Endothelial cell (in vitro differentiated cells): ENCODE data around the gene SS18L1. TPM values are rescaled to one million over a fixed set of nuclear protein-coding genes. Genes with fewer than 3 reads are reported as not detected.

Experiments
- DNase-seq: peaks from one replicate; pipeline ENCODE4 v3.0.0; 2021; ENCODE audit warnings: low spot score
- H3K27ac Mint-ChIP-seq: one replicate; pipeline ENCODE4 v1.8.0; 2021; ENCODE audit warnings: mixed read lengths, inconsistent platforms; ENCODE audit not compliant: unreplicated experiment
- H3K27me3 Mint-ChIP-seq: one replicate; pipeline ENCODE4 v1.8.0; 2021; ENCODE audit warnings: mild to moderate bottlenecking, moderate library complexity, mixed read lengths, inconsistent platforms; ENCODE audit not compliant: unreplicated experiment
- H3K36me3 Mint-ChIP-seq: one replicate; pipeline ENCODE4 v1.8.0; 2021; ENCODE audit warnings: mild to moderate bottlenecking, low read depth, mixed read lengths, inconsistent platforms; ENCODE audit not compliant: unreplicated experiment
- H3K4me1 Mint-ChIP-seq: one replicate; pipeline ENCODE4 v1.8.0; 2021; ENCODE audit warnings: mild to moderate bottlenecking, mixed read lengths, inconsistent platforms; ENCODE audit not compliant: unreplicated experiment
- H3K4me3 Mint-ChIP-seq: one replicate; pipeline ENCODE4 v1.8.0; 2021; ENCODE audit warnings: mild to moderate bottlenecking, mixed read lengths, inconsistent platforms; ENCODE audit not compliant: unreplicated experiment
- H3K9me3 Mint-ChIP-seq: one replicate; pipeline ENCODE4 v1.8.0; 2021; ENCODE audit warnings: mixed read lengths, inconsistent platforms; ENCODE audit not compliant: unreplicated experiment
- total RNA-seq: library from RNA; stranded (reverse); fragmentation: NEBNext Ultra II Directional; extraction: Animal tissue kit (Norgen Biotek cat#: 25700); gene quantifications from one replicate; pipeline ENCODE4 v1.2.1, GENCODE V29; 2021; ENCODE audit not compliant: unreplicated experiment
- TF ChIP-seq, protein P1 (sequence below): fragments of 200-600 bp; sonication (generic); IDR thresholded peaks from one replicate; pipeline ENCODE4 v1.5.0; 2021; ENCODE audit warnings: antibody characterized with exemption; ENCODE audit not compliant: unreplicated experiment

SS18L1 gene
- total RNA-seq, 1 donor from 2014 or later = 17.5 TPM

DNA sequence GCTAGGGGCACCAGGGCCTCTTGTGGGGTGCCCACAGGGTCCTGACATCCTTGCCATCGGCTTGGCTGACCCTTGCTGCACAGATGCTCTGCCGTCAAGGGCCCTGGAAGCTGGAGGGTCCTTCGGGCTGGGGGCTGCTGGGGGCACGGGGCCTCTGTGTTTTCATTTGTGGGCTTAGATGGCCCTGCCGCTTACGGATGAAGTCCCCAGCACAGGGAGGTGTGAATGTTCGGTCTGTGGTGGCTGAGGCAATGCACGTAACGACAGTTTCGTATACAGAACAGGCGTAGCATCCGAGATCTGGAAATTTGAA is 14.5 kb downstream of the SS18L1 start:
- Mint-ChIP-seq H3K27me3 (peaks cover 12% of the 10 kb centered on the region), H3K4me3 (no peak overlapping the region), H3K9me3 (no peaks in the 10 kb centered on the region), H3K36me3 (peaks cover 21% of the 10 kb centered on the region), H3K27ac (no peak overlapping the region), H3K4me1 (peaks cover 10% of the 10 kb centered on the region)
- TF ChIP-seq, protein P1, sequence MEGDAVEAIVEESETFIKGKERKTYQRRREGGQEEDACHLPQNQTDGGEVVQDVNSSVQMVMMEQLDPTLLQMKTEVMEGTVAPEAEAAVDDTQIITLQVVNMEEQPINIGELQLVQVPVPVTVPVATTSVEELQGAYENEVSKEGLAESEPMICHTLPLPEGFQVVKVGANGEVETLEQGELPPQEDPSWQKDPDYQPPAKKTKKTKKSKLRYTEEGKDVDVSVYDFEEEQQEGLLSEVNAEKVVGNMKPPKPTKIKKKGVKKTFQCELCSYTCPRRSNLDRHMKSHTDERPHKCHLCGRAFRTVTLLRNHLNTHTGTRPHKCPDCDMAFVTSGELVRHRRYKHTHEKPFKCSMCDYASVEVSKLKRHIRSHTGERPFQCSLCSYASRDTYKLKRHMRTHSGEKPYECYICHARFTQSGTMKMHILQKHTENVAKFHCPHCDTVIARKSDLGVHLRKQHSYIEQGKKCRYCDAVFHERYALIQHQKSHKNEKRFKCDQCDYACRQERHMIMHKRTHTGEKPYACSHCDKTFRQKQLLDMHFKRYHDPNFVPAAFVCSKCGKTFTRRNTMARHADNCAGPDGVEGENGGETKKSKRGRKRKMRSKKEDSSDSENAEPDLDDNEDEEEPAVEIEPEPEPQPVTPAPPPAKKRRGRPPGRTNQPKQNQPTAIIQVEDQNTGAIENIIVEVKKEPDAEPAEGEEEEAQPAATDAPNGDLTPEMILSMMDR = no peak
- DNase-seq = no peak

DNA sequence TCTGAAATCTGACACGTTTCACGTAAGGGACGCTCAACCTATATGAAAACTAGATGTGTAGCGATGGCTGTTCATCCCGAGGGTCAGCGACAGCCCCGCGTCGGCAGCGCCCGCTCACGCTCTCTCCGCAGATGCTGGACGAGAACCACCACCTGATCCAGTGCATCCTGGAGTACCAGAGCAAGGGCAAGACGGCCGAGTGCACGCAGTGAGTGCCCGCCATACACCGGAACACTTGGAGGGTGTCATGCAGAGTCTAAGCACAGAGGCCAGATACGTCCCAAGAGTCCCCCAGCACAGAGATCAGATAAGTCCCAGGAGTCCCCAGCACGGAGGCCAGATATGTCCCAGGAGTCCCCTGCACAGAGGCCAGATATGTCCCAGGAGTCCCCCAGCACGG is 15.0 kb downstream of the SS18L1 start:
- no peak for DNase-seq
- TF ChIP-seq, protein P1 = no peak
- no peak overlapping the region for H3K27ac Mint-ChIP-seq
- H3K4me1 Mint-ChIP-seq = peaks cover 8% of the 10 kb centered on the region
- peaks cover 18% of the 10 kb centered on the region for H3K36me3 Mint-ChIP-seq
- peaks cover 10% of the 10 kb centered on the region for H3K27me3 Mint-ChIP-seq
- no peaks in the 10 kb centered on the region for H3K9me3 Mint-ChIP-seq
- H3K4me3 Mint-ChIP-seq = peak overlapping the region; percentile 62

DNA sequence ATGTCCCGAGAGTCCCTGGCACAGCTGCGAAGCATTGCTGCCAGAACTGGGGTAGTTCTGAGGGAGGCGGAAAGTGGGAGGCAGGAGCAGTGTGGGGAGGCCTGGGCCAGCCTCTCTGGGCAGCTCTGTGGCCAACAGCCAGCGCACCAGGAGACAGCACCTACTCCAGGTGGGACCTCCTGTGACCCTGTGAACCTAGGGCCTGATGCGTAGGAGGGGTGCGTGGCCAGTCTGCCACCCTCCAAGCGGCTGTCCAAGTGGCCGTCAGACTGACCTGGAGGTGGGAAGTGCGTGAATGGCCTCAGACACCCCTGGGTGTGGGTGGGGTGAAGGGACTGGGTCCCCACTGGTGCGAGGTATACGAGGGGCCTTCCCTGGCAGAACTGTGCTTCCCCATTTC is 15.5 kb downstream of the SS18L1 start:
- TF ChIP-seq, protein P1 = no peak
- DNase-seq = no peak
- H3K27me3 Mint-ChIP-seq = peaks cover 9% of the 10 kb centered on the region

DNA sequence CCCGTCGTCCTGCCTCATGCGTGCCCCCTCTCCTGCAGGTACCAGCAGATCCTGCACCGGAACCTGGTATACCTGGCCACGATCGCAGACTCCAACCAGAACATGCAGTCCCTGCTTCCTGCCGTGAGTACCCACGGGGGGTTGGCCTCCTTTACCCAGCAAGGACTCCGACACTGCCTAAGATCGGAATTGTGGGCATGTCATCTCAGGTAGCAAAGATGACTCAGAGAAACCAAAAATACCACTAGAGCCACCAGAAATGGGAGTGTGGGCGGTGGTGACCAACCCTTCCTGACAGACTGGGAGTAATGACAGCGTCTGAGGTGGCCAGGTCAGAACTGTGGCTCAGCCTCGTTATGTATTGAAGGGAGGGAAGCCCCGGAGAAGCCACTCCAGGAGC is 16.3 kb downstream of the SS18L1 start:
- peaks cover 5% of the 10 kb centered on the region for H3K36me3 Mint-ChIP-seq
- H3K9me3 Mint-ChIP-seq = no peaks in the 10 kb centered on the region
- H3K27ac Mint-ChIP-seq = no peak overlapping the region
- no peak for DNase-seq
- peaks cover 8% of the 10 kb centered on the region for H3K27me3 Mint-ChIP-seq
- H3K4me1 Mint-ChIP-seq = peaks cover 7% of the 10 kb centered on the region
- TF ChIP-seq, protein P1 = no peak
- no peak overlapping the region for H3K4me3 Mint-ChIP-seq

More for the DNA sequence above, 15.5 kb downstream of the SS18L1 start:
- H3K27ac Mint-ChIP-seq = no peak overlapping the region
- H3K4me3 Mint-ChIP-seq = no peak overlapping the region
- H3K36me3 Mint-ChIP-seq = peaks cover 13% of the 10 kb centered on the region
- no peaks in the 10 kb centered on the region for H3K9me3 Mint-ChIP-seq
- H3K4me1 Mint-ChIP-seq = peaks cover 7% of the 10 kb centered on the region

DNA sequence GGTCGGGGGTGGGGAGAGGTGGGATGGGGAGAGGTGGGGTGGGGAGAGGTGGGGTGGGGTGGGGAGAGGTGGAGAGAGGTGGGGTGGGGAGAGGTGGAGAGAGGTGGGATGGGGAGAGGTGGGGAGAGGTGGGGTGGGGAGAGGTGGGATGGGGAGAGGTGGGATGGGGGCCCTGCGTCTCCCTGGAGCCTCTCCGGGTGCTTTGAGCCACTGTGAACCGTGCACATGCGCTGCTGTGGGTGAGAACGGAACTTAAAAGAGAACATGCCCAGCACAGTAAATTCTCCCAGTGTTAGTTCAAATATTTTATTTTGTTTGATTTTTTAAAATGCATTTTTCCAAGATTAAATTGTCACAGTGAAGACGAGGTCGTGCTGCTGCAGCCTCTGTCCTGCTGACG is 16.7 kb downstream of the SS18L1 start:
- TF ChIP-seq, protein P1 = no peak
- Mint-ChIP-seq H3K27me3 (peaks cover 8% of the 10 kb centered on the region), H3K27ac (no peak overlapping the region), H3K36me3 (peaks cover 5% of the 10 kb centered on the region), H3K4me1 (peaks cover 7% of the 10 kb centered on the region), H3K9me3 (no peaks in the 10 kb centered on the region), H3K4me3 (no peak overlapping the region)
- no peak for DNase-seq
